ENCODE measurements around the gene COX19.
"Not testable (repeated sequence)": the region's sequence is repeated elsewhere in the genome, so short reads cannot be mapped to it uniquely, and the experiment has no call there.

The COX19 gene

GRCh38 chr7:1010226-1010625, 34.9 kb upstream of the COX19 start:
- DNase-seq (ENCODE audit: low spot score), result no peak

GRCh38 chr7:1009747-1010146, 34.4 kb upstream of the COX19 start:
- DNase-seq (ENCODE audit: low spot score), result no peak

- DNase-seq (ENCODE audit: low spot score), result no peak
Measured at GRCh38 chr7:1008733-1009363, 33.5 kb upstream of the COX19 start.

GRCh38 chr7:1007901-1008300, 32.6 kb upstream of the COX19 start:
- DNase-seq (ENCODE audit: low spot score), result no peak

GRCh38 chr7:1005303-1005702, 30.0 kb upstream of the COX19 start:
- no peak for DNase-seq (ENCODE audit: low spot score)

GRCh38 chr7:1004018-1004852, 28.9 kb upstream of the COX19 start:
- no peak for DNase-seq (ENCODE audit: low spot score)

- not testable (repeated sequence) for DNase-seq (ENCODE audit: low spot score)
Measured at GRCh38 chr7:1002445-1002844, 27.1 kb upstream of the COX19 start.

GRCh38 chr7:1002026-1002425, 26.7 kb upstream of the COX19 start:
- not testable (repeated sequence) for DNase-seq (ENCODE audit: low spot score)

- not testable (repeated sequence) for DNase-seq (ENCODE audit: low spot score)
Measured at GRCh38 chr7:1001069-1001770, 25.9 kb upstream of the COX19 start.

GRCh38 chr7:999941-1000935, 24.9 kb upstream of the COX19 start:
- no peak for DNase-seq (ENCODE audit: low spot score)

- no peak for DNase-seq (ENCODE audit: low spot score)
Measured at GRCh38 chr7:999149-999879, 24.0 kb upstream of the COX19 start.

- DNase-seq (ENCODE audit: low spot score), result no peak
Measured at GRCh38 chr7:997404-998395, 22.4 kb upstream of the COX19 start.

GRCh38 chr7:996079-996872, 20.9 kb upstream of the COX19 start:
- no peak for DNase-seq (ENCODE audit: low spot score)

GRCh38 chr7:995571-995970, 20.2 kb upstream of the COX19 start:
- no peak for DNase-seq (ENCODE audit: low spot score)

- DNase-seq (ENCODE audit: low spot score), result no peak
Measured at GRCh38 chr7:994592-995308, 19.4 kb upstream of the COX19 start.

- DNase-seq (ENCODE audit: low spot score), result peak; percentile 95
Measured at GRCh38 chr7:992709-993607, 17.6 kb upstream of the COX19 start.
